GM19438 (cell line): ENCODE measurements around the gene FBXO44.

Experiments
- ATAC-seq: cut with Tn5 transposase; IDR thresholded peaks from one replicate; pipeline ENCODE4 v1.9.1; 2021; ENCODE audit warnings: low read depth; ENCODE audit not compliant: unreplicated experiment

Gene FBXO44

DNA sequence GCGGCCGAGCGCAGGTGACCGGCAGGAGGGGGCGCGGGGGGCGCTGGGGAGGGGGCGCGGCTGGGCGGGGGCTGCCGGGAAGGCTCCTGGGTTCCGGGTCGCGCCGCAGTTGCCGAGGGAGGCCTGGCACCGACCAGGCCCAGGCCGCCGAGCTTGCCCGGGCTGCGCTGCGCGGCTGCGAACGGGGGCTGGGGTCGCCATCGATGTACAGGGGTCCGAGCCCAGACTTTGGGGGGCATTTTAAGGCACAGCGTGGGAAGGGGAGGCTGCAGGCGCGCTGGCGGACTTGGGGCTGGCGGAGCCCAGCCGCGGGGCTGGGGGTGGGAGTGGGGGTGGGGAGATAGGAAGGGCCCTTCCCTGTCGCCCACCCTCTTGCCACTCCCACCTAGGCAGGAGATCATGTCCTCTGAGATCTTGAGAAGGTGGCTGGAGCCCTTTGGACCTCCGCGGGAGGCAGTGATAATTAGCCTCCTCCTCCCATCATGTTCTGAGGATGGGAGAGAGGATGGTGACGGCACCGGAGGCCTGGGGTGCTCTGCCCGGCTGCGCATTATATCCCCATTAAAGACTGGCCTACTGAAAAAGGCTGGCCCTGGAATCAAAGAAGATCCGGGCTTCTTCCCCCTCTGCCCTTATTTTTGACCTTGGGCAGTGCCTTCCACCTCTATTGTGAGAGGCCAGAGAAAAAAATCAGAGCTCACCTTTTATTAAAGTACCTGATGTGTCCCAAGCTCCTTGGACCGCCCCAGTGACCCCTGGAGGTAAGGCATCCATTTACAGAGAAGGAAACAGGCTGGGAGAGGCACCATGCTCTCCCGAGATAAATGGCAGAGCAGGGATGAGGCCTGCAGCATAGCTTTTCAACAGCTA lies 497 bp downstream of the FBXO44 start:
- ATAC-seq: peak; percentile 23

DNA sequence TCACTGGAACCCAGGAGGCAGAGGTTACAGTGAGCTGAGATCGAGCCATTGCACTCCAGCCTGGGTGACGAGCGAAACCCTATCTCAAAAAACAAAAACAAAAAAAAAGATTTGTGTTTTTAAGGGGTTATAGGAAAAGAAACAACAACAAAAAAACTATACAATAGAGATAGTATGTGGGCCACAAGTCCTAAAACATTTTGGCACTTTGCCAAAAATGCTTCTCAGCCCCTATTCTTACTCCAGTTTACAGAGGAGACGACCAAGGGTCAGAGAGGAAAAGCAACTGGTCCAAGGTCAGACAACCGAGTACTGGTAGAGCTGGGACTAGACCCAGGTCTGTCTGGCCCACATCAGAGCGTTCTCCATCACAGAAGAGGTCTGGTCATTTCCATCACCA lies 3.0 kb downstream of the FBXO44 start:
- no peak for ATAC-seq

DNA sequence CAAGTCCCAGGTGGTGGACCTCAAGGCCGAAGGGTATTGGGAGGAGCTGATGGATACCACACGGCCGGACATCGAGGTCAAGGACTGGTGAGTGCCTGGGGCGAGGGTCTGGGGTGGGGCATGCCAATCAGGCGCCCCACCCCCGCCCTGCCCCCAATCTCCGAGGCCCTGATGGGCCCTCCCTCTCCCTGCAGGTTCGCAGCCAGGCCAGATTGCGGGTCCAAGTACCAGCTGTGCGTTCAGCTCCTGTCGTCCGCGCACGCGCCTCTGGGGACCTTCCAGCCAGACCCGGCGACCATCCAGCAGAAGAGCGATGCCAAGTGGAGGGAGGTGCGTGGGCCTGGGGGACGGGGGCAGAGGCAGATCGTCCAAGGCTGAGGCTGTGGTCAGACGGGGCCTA lies 3.9 kb downstream of the FBXO44 start:
- no peak for ATAC-seq

DNA sequence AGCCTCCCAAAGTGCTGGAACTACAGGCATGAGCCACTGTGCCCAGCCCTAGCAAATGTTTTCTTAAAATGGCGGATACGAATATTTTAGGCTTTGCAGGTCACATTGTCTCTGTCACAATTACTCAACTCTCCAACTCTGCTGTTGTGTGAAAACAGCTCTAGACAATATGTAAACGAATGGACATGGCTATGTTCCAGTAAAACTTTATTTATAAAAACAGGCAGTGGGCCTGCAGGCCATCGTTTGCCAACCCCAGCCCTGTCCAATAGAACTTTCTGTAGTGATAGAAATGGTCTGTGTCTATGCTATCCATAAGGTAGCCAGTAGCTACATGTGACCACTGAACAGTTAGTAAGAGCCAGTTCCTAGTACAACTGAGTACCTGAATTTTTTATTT lies 5.1 kb downstream of the FBXO44 start:
- ATAC-seq: no peak

DNA sequence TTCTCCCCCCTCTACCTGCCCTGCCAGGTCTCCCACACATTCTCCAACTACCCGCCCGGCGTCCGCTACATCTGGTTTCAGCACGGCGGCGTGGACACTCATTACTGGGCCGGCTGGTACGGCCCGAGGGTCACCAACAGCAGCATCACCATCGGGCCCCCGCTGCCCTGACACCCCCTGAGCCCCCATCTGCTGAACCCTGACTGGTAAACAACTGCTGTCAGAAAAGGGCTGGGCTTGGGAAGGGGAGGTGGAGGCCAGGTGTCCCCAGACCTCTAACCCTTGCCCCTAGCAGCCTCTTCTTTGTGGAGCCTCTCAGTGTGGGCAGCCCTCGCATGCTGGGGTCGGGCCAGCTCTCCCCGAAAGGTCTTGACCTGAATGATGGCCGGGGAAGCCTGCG lies 6.4 kb downstream of the FBXO44 start:
- no peak for ATAC-seq

DNA sequence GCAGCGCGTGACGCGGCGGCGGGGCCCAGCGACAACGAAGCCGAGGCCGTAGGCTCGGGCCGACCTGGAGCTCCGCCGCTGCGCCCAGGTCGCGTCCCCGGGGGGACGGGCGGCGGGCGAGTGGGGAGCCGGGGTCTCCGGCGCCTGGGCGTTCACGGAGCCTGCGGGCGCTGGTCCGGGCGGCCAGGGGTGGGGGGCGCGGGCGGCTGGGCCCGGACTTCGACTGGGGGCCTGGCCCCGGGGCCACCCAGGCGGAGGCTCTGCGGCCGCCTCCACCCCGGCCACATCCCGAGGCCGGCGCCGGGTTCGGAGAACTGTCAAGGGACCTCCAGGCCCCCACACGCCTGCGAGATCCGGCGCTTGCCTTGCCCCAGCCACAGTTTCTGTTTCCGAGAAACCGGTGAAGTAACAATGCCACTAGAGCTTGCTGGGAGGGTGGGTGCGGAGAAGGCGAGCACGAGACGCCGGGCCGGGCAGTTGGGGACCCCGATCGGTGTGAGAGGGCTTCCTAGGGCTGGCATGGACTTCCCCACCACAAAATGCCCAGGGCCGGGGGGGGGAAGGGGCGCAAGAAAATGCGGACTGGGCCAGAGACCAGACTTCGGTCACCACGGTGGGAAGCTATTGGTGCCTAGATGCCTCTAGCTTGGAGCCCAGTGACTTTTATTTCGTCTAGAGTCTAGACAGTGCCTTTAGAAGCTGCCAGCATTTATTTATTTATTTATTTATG lies 9.8 kb downstream of the FBXO44 start:
- peak; percentile 59 for ATAC-seq

DNA sequence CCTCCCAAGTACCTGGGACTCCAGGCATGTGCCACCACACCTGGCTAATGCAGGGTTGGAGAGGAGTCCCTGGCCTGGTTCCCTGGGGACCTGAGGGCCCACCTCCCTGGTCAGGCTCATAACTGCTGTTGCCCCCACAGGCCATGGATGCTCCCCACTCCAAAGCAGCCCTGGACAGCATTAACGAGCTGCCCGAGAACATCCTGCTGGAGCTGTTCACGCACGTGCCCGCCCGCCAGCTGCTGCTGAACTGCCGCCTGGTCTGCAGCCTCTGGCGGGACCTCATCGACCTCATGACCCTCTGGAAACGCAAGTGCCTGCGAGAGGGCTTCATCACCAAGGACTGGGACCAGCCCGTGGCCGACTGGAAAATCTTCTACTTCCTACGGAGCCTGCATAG lies 13.8 kb downstream of the FBXO44 start:
- ATAC-seq: no peak

DNA sequence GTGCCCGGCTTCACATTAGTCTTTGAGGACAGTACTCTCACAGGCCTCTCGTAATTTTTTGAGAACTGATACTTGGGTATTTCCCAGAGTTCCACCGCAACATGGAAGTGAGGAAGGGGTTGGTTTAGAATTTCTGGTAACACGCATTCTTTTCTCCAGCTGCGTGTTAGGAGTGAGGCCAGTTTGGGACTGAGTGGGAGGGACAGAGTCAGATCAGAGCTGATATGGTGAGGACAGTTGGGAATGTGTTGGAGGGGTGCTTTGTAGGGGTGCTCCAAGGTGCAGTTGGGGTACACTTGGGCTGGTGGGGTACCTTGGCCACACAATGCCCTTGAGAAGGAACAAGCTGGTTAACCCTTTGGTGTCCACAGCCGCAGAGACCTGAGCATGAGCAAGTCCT lies 16.1 kb downstream of the FBXO44 start:
- ATAC-seq: no peak

DNA sequence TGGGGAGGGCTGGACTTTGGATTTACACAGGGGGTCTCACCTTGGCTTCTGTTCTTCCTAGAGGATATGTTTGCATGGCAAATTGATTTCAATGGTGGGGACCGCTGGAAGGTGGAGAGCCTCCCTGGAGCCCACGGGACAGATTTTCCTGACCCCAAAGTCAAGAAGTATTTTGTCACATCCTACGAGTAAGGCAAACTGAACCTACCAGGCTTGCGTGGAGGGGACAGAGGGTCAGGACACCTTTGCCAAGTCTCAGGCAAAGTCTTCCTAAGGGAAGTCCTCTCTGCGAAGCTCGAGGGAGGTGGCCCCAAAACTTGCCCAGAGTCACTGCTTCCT lies 16.5 kb downstream of the FBXO44 start:
- no peak for ATAC-seq

DNA sequence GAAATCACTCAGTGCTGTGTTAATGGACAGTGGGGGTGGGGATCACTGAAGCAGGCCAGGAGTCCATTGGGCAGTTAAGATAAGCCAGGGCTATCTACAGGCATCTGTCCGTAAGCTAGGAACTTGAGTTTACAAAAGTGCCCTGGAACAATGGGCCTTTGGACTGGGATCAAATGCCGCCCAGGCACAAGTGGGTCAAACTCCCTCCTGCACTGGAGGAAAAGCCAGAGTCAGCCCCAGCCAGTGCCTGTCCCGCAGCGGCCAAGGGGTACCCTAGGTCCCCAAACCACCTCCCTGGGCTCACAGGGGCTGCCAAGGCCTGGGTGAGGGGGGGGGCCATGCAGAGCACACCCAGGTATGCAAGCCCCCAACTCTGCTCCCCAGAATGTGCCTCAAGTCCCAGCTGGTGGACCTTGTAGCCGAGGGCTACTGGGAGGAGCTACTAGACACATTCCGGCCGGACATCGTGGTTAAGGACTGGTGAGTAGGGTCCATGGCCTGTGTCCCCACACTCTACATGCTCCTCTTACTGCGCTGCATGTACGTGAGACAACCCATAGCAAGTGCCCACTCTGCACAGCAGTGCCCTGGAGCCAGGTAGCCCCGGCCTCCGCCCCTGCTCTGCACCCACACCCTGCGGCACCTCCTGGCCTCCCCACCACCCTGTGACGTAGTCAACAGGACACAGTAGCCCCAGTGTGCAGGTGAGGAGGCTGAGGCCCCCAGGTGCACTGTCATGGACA lies 17.0 kb downstream of the FBXO44 start:
- ATAC-seq: no peak

DNA sequence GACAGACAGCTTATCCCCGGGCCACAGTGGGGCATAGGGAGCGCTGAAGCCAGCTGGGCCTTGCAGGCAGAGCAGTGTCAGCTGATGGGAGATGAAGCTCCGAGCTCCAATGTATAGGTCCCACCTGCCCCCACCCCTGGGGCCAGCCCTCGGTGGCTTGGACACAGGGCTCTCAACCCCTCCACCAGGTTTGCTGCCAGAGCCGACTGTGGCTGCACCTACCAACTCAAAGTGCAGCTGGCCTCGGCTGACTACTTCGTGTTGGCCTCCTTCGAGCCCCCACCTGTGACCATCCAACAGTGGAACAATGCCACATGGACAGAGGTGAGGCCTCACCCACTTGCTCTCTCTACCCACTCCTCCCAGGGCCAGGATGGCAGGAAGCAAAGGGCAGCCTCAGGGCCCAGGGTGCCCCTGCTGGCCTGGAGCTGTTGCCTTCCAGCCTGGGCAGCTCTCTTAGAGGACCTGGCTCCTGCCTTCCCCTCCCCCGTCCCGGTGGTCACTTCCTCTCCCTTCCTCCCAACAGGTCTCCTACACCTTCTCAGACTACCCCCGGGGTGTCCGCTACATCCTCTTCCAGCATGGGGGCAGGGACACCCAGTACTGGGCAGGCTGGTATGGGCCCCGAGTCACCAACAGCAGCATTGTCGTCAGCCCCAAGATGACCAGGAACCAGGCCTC lies 18.6 kb downstream of the FBXO44 start:
- ATAC-seq: no peak

DNA sequence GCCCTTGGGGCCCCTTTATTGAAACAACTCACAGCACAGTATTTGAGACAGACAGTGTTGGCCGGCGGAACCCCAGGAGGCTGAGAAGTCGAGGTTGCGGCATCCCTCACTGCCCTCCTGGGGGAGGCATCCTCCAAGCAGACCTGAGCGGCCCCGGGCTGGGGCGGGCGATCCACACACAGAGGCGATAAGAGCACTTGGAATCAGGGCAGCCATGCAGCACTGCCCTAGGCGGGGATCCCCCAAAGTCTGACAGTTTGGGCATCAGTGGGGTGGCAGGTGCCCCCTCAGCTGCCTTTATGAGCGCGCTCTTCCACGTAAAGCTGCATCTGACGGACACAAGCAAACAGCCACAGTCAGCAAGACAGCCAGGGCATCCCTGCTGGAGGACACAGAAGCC lies 19.8 kb downstream of the FBXO44 start:
- ATAC-seq: no peak

DNA sequence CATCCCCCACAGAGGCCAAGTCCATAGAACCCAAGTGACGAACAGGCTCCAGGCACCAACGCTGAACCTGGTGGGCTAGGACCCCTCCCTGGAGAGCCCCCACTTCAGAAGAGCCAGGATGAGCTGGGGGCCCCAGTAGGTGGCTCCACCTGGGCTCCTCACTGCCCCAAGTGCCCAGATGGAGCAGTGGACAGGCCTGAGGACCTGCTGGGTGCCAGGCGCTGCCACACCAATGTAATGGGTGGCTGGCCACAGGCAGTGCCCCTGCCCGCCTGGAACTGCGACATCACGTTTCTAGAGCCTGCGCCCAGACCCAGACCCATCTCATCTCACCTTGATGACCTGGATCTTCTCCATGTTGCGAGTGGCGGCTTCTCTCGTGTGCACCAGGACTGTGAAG lies 20.6 kb downstream of the FBXO44 start:
- ATAC-seq: no peak

DNA sequence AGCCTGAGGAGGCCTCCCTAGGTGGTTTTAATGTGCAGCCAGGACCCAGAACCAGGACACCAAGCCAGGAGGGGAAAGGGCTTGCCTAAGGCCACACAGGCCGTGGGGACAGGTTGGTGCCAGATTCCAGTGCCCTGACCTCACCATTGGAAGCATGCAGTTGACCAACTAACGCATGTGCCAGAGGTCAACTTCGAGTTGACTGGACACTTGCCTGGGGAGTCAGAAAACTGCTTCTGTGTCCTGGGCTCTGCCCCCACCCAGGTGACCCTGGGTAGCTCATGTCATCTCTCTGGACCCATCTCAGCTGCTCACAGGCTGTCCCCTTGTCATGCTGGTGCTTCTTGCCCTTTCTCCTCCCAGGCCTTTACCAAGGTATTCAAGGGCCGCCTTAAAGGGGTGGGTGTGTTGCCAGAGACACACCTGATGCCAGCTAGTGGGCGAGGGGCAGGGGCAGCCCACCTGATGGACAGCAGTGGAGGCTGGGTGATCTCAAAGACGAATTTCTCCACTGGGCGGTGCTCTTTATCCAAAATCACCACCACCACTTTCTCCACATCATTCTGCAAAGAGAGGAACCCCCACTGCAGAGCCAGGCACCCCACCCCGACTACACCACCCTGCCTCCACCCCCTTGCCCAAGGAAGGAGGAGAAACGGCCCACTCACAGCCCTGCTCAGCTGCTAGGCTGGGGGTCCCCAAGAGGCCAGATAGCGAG lies 21.9 kb downstream of the FBXO44 start:
- ATAC-seq: no peak

DNA sequence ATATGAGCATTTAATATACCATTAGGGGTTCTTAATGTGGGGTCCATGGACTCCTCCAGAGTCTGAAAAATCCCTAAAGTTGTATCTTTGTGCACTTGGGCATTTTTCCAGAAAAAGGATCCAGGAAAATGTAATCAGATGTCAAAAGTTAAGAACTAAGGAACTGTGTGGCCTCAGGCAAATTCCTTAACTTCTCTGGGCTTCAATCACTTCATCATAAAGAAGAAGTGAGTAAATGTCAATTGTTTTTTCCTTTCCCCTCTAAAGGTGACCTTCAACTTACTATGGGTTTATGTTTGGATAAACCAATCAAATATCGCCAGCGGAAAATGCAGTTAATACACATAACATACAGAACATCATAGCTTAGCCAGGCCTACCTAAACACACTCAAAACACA lies 23.8 kb downstream of the FBXO44 start:
- no peak for ATAC-seq

DNA sequence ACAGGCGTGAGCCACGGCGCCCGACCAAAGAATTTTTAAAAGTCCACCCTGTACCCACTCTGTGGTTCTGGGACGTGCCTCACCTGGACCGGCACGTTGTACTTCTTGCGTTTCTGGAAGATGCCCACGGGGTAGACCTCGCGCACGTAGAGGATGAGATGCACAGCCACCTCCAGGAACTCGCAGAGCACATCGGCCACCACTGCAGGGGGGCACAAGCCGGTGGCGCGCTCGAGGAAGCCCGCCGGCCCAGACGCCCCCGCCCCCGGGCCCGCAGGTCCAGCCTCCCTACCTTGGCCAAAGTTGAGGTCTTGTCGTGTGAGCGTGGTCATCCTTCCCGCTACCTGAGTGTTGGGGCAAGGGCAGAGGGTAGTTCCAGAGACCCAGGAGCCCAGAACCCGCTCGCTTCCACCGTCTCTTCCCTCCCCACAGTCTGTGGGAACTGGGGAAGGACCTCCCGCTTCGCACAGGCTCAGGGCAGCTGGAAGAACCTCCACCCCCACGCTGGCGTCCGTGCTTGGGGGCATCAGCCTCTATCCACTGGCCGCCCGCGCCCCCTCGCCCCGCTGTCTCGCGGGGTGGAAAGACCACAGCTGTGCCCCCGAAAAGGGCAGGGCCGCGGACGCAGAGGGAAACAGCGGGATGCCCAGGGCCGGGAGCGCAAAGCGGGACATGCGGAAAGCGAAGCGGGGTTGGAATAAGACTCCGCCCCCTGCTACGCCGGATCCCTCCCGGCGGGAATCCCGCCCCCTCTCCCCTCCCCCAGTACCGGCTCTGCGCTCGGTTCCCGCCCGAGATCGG lies 25.8 kb downstream of the FBXO44 start:
- peak; percentile 31 for ATAC-seq

DNA sequence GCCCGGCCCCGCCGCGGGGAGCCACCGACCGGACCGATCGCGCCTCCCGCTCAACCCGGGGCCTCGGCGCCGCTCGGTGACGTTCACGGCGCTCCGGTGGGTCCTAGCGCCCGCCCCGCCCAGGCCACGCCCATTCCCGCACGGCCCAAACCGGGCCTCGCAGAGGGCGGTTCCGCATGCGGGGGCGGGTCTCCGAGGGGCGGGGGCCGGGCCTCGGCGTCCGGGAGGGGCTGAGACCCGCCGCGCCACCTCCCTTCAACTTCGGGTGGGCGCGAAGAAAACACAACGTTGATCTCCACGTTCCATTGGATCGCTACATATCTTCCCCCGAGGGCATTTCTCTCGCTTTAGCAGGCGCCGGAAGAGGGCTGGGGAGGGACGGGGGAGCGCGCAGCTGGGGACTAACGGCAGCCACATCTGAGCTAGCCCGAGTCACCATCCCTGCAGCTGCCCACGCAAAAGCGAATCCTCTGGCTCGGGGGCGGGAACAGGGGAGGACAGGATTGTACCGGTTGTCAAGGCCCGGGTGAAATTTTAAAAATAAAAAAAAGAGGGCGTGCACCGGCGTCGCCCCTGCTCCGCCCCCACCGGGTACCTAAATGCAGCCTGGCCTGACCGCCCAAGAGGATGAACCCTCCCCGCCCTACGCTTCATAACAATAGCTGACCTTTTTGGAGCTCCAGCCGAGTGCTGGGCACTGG lies 26.5 kb downstream of the FBXO44 start, which contains the start of gene MAD2L2:
Gene MAD2L2, minus strand, starts transcription at position 78 of the 701 bp plus-strand sequence. CDS start 547 bp downstream, outside the sequence.
- ATAC-seq: peak; percentile 81

DNA sequence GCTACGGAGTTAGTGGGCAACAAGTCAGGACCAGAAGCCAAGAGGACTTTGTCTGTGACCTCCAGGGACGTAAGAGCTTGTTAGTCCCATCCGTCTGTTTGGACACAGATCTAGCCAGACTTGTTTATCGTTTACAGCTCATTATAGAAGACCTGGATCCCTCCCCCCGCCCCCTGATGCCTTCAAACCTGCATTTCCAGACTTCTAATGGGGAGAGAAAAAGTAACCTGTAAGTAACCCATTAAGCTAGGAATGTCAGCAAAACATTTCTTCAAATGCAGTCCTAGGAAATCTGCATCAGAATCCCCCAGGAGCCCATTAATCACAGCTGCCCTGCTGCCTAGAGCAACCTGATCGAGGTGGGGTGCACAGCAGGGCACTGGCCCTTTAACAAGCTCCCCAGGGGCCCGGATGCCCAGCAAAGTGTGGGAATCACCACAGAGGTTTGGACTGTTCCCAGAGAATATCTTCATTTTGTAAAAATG lies 27.7 kb downstream of the FBXO44 start:
- ATAC-seq: no peak

DNA sequence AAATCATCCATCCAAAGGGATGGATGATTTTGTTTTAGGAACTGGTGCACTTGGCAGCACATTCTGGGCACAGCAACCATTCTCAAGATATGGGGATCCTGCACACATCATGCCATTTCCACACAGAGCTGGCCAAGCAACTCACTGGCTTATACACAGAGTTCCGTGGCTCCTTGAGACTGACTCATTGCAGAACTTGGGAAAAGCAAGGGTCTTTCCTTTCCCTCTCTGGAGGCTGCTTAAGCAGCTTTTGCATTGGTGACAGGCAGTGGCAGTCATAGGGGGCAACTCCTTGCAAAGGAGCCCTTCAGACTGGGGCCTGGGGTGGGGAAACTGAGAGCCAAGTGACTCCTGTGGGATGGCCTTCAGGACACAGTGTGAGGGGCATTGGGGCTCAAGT lies 28.1 kb downstream of the FBXO44 start:
- no peak for ATAC-seq
